PC-3 (cell line): ENCODE measurements around the gene ZNF778.

Experiments
- EZH2 ChIP-seq: fragments of 300-600 bp; sonication (generic); IDR thresholded peaks from one replicate; pipeline ENCODE4 v1.6.1; 2017; ENCODE audit warnings: antibody characterized with exemption, mild to moderate bottlenecking, low read length; ENCODE audit not compliant: unreplicated experiment
- TF ChIP-seq, protein P1 (sequence below): fragments of 300-600 bp; sonication (generic); conservative IDR thresholded peaks from 2 replicates; pipeline ENCODE4 v1.5.1; 2017; ENCODE audit warnings: antibody characterized with exemption, low read depth, mild to moderate bottlenecking, low read length

DNA sequence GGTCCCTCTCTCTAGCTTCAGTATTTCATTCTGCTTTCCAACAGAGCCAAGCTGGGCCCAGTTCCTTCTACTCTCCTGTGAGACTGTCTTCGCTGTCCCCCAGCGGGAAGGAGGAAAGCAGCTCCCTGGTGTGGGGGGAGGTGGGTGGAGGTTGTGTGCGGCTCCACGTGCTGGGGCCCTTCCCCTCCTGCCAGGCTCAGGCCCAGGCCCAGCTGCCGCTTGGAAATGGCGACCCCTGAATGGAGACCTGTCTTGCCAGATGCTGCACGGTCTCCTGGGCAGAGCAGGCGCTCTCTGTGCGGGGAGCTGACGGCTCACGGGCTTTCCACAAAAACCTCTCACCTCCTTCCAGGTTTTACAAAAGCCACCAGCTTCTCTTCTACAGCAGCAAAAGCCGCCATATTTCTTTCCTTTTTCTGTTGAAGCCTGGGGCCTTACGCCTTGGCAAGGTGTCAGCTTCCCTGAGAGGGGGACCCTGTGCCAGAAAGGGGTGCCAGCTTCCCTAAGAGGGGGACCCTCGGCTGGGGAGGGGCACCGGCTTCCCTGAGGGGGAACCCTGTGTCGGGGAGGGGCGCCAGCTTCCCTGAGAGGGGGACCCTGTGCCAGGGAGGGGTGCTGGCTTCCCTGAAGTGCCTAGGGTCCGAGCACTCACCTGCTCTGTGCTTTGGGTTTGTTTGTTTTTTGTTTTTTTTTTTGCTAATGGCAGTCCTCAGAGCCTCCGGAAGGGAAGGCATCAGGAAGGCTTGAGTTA lies 47.5 kb downstream of the ZNF778 start:
- TF ChIP-seq, protein P1, sequence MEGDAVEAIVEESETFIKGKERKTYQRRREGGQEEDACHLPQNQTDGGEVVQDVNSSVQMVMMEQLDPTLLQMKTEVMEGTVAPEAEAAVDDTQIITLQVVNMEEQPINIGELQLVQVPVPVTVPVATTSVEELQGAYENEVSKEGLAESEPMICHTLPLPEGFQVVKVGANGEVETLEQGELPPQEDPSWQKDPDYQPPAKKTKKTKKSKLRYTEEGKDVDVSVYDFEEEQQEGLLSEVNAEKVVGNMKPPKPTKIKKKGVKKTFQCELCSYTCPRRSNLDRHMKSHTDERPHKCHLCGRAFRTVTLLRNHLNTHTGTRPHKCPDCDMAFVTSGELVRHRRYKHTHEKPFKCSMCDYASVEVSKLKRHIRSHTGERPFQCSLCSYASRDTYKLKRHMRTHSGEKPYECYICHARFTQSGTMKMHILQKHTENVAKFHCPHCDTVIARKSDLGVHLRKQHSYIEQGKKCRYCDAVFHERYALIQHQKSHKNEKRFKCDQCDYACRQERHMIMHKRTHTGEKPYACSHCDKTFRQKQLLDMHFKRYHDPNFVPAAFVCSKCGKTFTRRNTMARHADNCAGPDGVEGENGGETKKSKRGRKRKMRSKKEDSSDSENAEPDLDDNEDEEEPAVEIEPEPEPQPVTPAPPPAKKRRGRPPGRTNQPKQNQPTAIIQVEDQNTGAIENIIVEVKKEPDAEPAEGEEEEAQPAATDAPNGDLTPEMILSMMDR, result no peak
- TF ChIP-seq EZH2, result no peak
